Measurements from ENCODE around the gene ANXA6. TPM values are rescaled to one million over a fixed set of nuclear protein-coding genes. Genes with fewer than 3 reads are reported as not detected.
A peak's percentile ranks its signal among the peaks of the same experiment; 100 is the strongest.
"Not testable (repeated sequence)": the region's sequence is repeated elsewhere in the genome, so short reads cannot be mapped to it uniquely, and the experiment has no call there.

The ANXA6 gene
- total and polyA plus RNA-seq, 4 donors, result 61.4 to 208 (median 155) TPM

DNA sequence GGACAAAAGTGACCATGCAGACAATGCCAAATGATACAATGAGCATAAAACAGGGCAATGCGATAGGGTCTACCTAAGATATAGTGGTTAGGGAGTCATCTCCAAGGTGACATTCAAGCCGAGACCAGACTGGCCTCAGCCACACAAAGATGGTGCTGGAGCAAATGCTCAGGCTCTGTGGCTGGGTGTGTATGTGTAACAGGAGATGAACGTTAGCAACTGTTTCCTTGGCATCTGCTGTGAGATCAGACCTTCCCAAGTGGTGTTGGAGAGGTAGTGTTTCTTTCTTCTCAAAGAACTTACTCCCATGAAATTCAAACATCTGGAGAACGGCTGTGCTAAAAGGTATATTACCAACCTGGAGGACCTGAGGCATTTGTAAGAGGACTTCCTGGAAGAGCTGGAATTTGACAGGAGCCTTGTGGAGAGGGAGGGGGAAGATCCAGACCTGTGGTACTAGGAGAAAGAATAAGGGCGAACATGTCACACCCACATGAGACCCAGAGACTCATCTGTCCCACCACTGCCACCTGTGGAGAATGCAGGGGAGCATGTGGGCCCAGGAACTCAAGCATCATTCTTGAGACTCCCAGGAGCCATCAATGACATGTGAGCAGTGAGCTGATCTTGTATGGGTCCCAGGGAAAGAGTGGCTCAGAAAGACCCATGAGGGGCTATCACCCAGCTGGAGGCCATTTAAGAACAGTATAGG lies 21.4 kb upstream of the ANXA6 start:
- TF ChIP-seq, protein P1, sequence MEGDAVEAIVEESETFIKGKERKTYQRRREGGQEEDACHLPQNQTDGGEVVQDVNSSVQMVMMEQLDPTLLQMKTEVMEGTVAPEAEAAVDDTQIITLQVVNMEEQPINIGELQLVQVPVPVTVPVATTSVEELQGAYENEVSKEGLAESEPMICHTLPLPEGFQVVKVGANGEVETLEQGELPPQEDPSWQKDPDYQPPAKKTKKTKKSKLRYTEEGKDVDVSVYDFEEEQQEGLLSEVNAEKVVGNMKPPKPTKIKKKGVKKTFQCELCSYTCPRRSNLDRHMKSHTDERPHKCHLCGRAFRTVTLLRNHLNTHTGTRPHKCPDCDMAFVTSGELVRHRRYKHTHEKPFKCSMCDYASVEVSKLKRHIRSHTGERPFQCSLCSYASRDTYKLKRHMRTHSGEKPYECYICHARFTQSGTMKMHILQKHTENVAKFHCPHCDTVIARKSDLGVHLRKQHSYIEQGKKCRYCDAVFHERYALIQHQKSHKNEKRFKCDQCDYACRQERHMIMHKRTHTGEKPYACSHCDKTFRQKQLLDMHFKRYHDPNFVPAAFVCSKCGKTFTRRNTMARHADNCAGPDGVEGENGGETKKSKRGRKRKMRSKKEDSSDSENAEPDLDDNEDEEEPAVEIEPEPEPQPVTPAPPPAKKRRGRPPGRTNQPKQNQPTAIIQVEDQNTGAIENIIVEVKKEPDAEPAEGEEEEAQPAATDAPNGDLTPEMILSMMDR (IDR thresholded peaks at IDR 0.05; ENCODE audit: control extremely low read depth, extremely low read depth), result no peak
- Histone ChIP-seq H3K36me3 (ENCODE audit: control insufficient read depth in 4 of 4, insufficient read depth in 4 of 4, low read length in 4 of 4) (peaks cover 0 to 22% (median 2%) of the 10 kb centered on the region in 4 donors), H3K4me1 (ENCODE audit: control insufficient read depth in 5 of 5, insufficient read depth in 5 of 5, low read length in 5 of 5) (peaks cover 0 to 4% (median 0%) of the 10 kb centered on the region in 5 donors), H3K4me3 (no peak overlapping the region), H3K27ac (ENCODE audit: low read depth in 1 of 2, low read length in 1 of 2) (no peak overlapping the region), H3K9ac (ENCODE audit: insufficient read depth in 1 of 2, low read length in 2 of 2) (no peak overlapping the region), H3K27me3 (ENCODE audit: control insufficient read depth in 3 of 3, insufficient read depth in 3 of 3, low read length in 2 of 3) (no peaks in the 10 kb centered on the region), H3K9me3 (ENCODE audit: control insufficient read depth in 4 of 4, insufficient read depth in 3 of 4, low read length in 3 of 4) (peaks cover 0 to 2% (median 0%) of the 10 kb centered on the region in 4 donors)
- WGBS, 2 donors, result 80 to 93% methylated on average over 5 of the region's 5 CpGs
- ATAC-seq (ENCODE audit: insufficient read depth, low FRiP score), result no peak
- no peak for DNase-seq

DNA sequence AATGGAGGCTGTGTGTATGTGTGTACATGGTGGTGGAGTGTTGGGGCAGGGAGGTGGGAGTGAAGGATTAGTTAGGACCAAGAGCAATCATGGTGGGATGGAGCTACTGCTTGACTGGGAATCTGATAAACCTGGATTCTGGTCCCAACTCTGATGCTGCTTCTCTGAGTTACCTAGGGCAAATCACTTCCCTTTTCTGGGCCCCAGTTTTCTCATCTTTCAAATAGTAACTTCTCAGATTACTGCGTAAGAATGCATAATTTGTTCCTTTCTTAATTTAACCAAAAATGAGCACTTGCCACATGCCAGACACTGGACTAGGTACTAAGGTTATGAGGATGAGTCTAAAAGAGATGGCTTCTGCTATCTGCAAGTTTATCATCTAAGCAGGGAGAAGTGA lies 20.8 kb upstream of the ANXA6 start:
- DNase-seq (no peak), ATAC-seq (ENCODE audit: insufficient read depth, low FRiP score) (no peak)
- Histone ChIP-seq H3K9ac (ENCODE audit: insufficient read depth in 1 of 2, low read length in 2 of 2) (no peak overlapping the region), H3K4me3 (no peak overlapping the region), H3K36me3 (ENCODE audit: control insufficient read depth in 4 of 4, insufficient read depth in 4 of 4, low read length in 4 of 4) (peaks cover 0 to 21% (median 2%) of the 10 kb centered on the region in 4 donors), H3K27ac (ENCODE audit: low read depth in 1 of 2, low read length in 1 of 2) (no peak overlapping the region), H3K4me1 (ENCODE audit: control insufficient read depth in 5 of 5, insufficient read depth in 5 of 5, low read length in 5 of 5) (peaks cover 0 to 2% (median 0%) of the 10 kb centered on the region in 5 donors), H3K9me3 (ENCODE audit: control insufficient read depth in 4 of 4, insufficient read depth in 3 of 4, low read length in 3 of 4) (peaks cover 0 to 2% (median 0%) of the 10 kb centered on the region in 4 donors), H3K27me3 (ENCODE audit: control insufficient read depth in 3 of 3, insufficient read depth in 3 of 3, low read length in 2 of 3) (no peaks in the 10 kb centered on the region)
- WGBS, 2 donors, result 72 to 94% methylated on average over 1 of the region's 1 CpG
- TF ChIP-seq, protein P1 (IDR thresholded peaks at IDR 0.05; ENCODE audit: control extremely low read depth, extremely low read depth), result no peak

DNA sequence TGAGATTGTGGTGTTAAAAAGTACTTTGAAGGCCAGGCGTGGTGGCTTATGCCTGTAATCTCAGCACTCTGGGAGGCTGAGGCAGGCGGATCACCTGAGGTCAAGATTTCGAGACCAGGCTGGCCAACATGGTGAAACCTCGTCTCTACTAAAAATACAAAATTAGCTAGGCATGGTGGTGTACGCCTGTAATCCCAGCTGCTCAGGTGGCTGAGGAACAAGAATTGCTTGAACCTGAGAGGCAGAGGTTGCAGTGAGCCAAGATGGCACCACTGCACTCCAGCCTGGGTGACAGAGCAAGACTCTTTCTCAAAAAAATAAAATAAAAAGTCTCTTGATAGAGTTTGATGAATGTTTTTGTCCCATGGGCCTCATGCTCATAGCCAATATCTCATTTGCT lies 18.7 kb upstream of the ANXA6 start:
- WGBS, 2 donors, result 59 to 92% methylated on average over 5 of the region's 5 CpGs
- not testable (repeated sequence) for H3K27ac ChIP-seq (ENCODE audit: low read depth in 1 of 2, low read length in 1 of 2); H3K4me3 ChIP-seq; H3K9me3 ChIP-seq (ENCODE audit: control insufficient read depth in 4 of 4, insufficient read depth in 3 of 4, low read length in 3 of 4); DNase-seq; H3K4me1 ChIP-seq (ENCODE audit: control insufficient read depth in 5 of 5, insufficient read depth in 5 of 5, low read length in 5 of 5); H3K36me3 ChIP-seq (ENCODE audit: control insufficient read depth in 4 of 4, insufficient read depth in 4 of 4, low read length in 4 of 4); ATAC-seq (ENCODE audit: insufficient read depth, low FRiP score); H3K9ac ChIP-seq (ENCODE audit: insufficient read depth in 1 of 2, low read length in 2 of 2); H3K27me3 ChIP-seq (ENCODE audit: control insufficient read depth in 3 of 3, insufficient read depth in 3 of 3, low read length in 2 of 3)

DNA sequence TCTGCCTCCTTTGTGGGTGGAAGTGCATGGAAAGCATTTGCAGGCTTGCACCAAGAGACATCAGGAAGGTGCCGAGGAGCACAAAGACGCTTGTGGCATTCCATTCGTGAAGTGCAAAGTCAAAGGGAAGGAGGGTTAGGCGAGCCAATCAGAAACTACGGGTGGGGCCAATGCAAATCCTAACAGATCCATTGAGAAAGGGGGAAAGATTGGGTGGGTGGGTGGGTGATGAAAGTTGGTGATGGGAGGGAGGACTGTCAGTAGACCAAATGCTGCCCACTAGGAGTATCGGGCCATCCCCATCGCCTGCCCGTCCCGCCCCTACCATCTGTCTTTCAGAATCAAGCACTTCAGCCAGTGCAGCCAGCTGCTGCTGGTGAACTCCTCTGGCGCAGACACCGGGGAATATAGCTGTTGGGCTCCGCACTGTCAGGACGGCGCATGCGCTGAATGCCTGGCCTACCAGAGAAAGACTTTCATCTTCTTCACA lies 17.1 kb upstream of the ANXA6 start:
- peaks cover 0 to 4% (median 0%) of the 10 kb centered on the region in 4 donors for H3K36me3 ChIP-seq (ENCODE audit: control insufficient read depth in 4 of 4, insufficient read depth in 4 of 4, low read length in 4 of 4)
- 78 to 80% methylated on average over 15 of the region's 15 CpGs for WGBS, 2 donors
- no peak for ATAC-seq (ENCODE audit: insufficient read depth, low FRiP score)
- no peak overlapping the region for H3K9ac ChIP-seq (ENCODE audit: insufficient read depth in 1 of 2, low read length in 2 of 2)
- peak in 2 of 3 donors; percentile 18 to 35 for DNase-seq
- H3K4me1 ChIP-seq (ENCODE audit: control insufficient read depth in 5 of 5, insufficient read depth in 5 of 5, low read length in 5 of 5), result no peaks in the 10 kb centered on the region
- TF ChIP-seq, protein P1 (IDR thresholded peaks at IDR 0.05; ENCODE audit: control extremely low read depth, extremely low read depth), result no peak
- H3K4me3 ChIP-seq, result no peak overlapping the region
- no peaks in the 10 kb centered on the region for H3K9me3 ChIP-seq (ENCODE audit: control insufficient read depth in 4 of 4, insufficient read depth in 3 of 4, low read length in 3 of 4)
- H3K27me3 ChIP-seq (ENCODE audit: control insufficient read depth in 3 of 3, insufficient read depth in 3 of 3, low read length in 2 of 3), result no peaks in the 10 kb centered on the region
- H3K27ac ChIP-seq (ENCODE audit: low read depth in 1 of 2, low read length in 1 of 2), result peak overlapping the region in 1 of 2 donors; percentile 11
